Middle frontal gyrus (tissue), 1 donor: ENCODE results near the gene TREML2.
"Not testable (repeated sequence)": the region's sequence is repeated elsewhere in the genome, so short reads cannot be mapped to it uniquely, and the experiment has no call there.

Experiments
- DNase-seq: peaks from one replicate; pipeline ENCODE4 v3.0.0-alpha.2; 2015; ENCODE audit warnings: low spot score; ENCODE audit errors: extremely low spot score

TREML2 gene

GRCh38 chr6:41200901-41201763 is at the start of gene TREML2:
Gene TREML2, minus strand, starts transcription at chr6:41201149. Its CDS starts 141 bp downstream, at chr6:41201008.
- no peak for DNase-seq

GRCh38 chr6:41247882-41248705 is 47.1 kb upstream of the TREML2 start:
- no peak for DNase-seq

GRCh38 chr6:41247288-41247865 is 46.4 kb upstream of the TREML2 start:
- DNase-seq: no peak

- DNase-seq: not testable (repeated sequence)
Observed at GRCh38 chr6:41246529-41246928, 45.6 kb upstream of the TREML2 start.

DNA sequence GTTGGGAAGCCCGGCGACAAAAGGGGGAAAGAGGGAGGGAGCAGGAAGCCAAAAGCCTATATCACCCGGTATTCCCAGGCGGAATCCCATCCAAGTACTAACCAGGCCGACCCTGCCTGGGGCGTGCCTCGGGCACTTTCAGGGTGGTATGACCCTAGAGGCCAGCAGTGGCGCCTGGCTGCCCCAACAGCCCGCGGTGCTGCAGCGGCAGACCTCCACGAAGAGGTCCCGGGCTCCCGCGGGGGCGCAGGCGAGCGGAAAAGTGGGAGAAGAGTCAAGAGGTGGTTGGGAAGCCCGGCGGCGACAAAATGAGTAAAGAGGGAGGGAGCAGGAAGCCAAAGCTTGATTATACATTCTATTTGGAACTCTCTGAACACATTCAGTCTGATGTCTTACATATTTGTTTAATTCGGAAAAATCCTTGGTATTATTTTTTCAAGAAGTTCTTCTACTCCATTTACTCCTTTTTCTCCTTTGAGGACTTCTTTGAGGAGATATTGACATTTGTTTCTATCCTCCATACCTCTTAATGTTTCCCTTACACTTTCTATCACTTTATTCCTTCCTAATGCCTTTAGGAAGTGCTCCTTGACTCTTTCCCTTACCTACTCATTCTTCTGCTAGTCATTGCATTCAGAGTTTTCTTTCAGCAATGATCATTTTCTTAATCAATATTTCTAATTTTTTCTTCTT is 38.7 kb upstream of the TREML2 start:
- no peak for DNase-seq

- DNase-seq: no peak
Observed at GRCh38 chr6:41237128-41237527, 36.2 kb upstream of the TREML2 start.

GRCh38 chr6:41236276-41236675 is 35.3 kb upstream of the TREML2 start:
- DNase-seq: no peak

- DNase-seq: no peak
Observed at GRCh38 chr6:41232667-41233066, 31.7 kb upstream of the TREML2 start.

- no peak for DNase-seq
Observed at GRCh38 chr6:41231246-41231645, 30.3 kb upstream of the TREML2 start.

DNA sequence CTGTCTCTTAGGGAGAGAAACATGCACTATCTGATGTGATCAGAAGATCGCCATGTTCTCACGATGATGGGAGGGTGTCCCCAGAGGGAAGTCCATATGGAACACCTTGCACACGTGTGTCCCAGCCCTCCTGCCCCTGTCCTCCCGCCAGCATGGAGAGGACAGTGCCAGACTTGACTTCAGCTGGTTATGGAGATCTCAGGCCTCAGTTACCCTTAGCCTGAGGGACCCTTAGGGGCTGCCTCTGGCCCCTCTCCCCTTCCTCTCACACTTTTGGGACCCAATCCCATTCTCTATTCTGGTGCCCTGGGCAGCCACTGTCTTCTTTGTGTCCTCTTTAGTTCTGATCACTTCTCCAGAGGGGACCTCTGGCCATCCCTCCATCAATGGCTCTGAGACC is 28.8 kb upstream of the TREML2 start:
- DNase-seq: no peak

- no peak for DNase-seq
Observed at GRCh38 chr6:41228616-41229015, 27.7 kb upstream of the TREML2 start.

DNA sequence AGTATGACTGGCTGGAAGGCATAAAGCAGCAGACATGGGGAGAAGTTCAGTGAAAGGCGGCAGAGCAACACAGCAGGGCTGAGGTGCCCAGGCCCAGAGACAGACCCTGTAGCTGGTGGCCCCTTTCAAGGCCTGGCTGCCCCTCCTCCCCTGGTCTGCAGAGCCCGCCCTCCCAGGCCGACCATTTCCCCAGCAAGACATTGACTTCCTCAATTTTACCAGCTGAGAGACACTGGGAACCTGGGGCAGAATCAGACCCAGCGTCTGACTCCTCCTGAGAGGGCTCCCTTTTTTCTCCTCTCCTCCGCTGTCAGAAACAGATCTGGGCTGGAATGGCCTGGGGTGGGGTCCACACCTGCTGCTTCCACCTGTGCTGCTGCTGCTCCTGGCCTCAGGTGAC is 27.1 kb upstream of the TREML2 start, which contains the start of gene TREML4:
Gene TREML4 (plus strand): TSS at position 254 of the 400 bp plus-strand sequence. CDS start 79 bp downstream, at position 333.
- no peak for DNase-seq

DNA sequence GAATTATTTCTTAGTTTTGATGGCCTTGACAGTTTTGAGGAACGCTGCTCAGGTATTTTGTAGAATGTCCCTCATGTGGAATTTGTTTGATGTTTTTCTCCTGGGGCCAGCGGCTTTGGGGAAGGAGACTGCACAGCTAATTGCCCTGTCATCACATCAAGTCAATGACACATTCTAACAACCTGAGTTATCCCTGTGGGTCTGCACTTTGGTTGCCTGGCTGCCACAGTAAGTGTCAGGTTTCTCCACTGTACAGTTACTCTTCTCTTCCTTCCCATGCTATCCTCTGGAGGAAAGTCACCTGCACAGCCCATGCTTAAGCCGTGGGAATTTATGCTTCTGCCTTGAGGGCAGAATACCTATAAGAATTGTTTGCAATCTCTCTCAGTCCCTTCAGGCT is 25.8 kb upstream of the TREML2 start:
- DNase-seq: no peak

DNA sequence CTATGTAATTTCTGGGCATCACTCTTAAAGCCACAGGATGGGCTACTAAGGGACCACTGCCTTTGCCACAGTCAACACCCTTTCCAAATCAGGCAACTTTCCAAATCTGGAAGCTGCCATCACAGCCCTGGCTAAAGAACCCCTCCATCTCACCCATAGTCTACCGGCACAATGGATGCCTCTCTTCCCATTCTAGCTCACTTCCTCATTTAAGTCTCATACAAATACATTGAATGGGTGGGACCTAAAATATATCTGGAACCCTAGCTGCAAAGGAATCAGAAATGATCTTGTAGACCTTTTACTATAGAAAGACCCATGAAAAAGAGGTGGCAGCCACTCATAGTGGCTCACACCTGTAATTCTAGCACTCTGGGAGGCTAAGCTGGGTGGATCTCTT is 23.9 kb upstream of the TREML2 start:
- no peak for DNase-seq

DNA sequence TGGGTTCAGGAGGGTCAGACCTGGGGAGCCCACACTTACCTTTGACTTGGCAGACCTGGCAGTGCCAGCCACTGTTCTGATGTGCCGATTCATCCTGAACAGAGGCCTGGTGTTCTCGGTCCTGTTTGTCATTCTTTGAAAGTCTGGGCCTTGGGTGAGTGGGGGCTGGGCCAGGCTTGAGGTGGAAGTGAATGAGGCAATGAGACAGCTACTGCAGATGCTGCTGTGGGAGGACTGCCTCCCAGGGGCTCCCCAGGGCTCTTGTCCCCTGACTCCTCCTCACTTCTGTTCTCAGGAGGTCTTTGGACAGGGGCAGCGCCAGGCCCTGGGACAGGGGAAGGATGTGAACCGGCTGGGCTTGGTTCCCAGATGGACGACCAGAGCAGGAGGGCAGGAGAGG is 21.6 kb upstream of the TREML2 start:
- DNase-seq: no peak

- no peak for DNase-seq
Observed at GRCh38 chr6:41222045-41222444, 21.1 kb upstream of the TREML2 start.

DNA sequence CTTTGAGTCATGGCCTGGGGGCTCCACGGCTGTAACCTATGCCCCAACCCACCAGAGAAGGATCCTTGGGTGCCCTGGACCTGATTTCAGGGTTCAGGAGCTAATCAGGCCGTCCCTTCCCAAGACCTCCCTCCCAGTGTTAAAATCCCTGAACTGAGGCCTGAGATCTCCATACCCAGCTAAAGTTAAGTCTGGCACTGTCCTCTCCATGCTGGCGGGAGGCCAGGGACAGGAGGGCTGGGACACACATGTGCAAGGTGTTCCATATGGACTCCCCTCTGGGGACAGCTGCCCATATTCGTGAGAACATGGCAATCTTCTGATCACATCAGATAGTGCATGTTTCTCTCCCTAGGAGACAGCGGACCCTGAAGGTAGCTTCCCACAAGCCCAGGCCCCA is 15.7 kb upstream of the TREML2 start:
- DNase-seq: no peak

DNA sequence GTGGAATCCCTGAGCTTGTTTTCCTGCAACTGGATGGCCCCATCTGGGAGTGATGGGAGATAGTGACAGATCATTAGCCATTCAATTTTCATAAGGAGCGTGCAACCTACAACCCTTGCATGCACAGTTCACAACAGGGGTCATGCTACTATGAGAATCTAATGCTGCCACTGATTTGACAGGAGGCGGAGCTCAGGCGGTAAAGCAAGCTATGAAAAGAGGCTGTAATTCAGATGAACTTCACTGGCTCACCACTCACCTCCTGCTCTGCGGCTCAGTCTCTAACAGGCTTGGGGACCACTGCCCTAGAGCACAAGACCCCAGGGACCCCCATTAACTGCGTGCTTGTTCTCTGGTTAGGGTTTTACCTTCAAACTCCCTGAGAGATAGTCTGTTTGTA is 14.8 kb upstream of the TREML2 start:
- no peak for DNase-seq

DNA sequence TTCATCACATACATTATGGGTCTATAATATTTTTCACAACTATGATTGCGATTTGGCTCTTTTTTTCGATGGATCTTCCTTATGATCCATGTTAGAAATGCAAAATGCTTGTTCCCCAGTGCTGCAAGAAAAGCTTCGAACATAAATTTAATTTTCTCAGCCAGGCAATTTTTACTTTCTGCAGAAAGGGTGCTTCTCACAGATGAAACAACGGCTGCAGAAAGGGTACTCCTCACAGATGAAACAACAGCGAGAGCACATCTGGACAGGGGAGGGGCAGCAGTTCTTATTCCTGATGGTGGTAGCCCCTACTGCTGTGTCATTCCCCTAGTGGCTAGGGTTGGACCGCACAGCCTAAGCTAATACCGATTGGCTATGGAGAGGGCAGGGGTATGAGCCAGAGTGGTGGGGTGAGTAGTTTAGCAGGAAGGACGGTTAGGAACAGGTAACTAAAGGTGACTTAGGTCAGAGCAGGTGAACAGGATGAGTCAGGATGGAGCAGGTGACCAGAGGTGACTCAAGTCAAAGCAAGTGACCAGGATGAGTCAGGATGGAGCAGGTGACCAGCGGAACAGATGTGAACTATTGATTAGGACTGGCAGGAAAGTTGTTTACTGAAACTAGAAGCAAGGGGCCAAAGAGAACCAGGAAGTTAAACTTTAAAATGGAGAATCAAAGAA is 13.8 kb upstream of the TREML2 start:
- DNase-seq: no peak

DNA sequence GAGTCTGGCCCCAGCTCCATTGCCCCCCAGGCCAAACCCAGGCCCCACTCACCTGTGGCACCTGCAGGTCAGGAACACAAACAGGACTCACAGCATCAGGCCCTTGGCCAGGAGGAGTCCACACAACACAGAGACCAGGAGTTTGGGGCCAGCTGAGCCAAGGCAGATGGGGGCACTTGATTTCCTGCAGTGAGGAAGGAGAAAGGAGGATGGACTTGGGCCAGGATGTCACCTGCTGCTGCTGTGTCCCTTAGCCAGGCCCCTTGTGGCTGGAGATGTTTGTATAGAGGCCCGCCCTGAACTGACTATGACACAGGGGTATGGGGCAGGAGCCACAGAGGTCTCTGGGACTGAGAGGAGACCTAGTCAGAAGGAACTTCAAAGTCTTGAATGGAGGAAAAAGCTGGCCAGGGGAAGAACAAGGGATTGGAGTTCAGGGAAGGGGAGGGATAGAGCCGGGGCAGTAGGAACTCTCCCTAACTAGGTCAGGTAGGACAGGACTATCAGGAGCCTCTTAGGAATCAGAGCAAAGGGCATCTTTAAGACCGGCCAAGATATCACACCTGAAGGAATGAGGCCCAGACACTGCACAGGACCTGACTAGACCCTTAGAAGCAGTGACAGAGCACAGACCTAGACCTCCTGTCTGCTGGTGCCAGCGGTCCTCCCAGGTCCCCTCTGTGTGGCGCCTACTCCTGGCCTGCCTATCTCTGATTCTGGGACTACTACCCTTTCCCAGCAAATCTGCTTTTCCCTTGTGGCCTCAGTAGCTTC is 8.8 kb upstream of the TREML2 start:
- no peak for DNase-seq
